Hematopoietic multipotent progenitor cell treated with erythropoietin and hydrocortisone succinate and interleukin-3 and kit ligand, for 17 days (in vitro differentiated cells): Measurements from ENCODE around the gene WSCD2.

Source experiments
- DNase-seq: peaks from one replicate; pipeline ENCODE4 v3.0.0-alpha.2; 2015; ENCODE audit warnings: low spot score

WSCD2 gene

GRCh38 chr12:108235197-108235984 lies 106.3 kb downstream of the WSCD2 start:
- DNase-seq: no peak

DNA sequence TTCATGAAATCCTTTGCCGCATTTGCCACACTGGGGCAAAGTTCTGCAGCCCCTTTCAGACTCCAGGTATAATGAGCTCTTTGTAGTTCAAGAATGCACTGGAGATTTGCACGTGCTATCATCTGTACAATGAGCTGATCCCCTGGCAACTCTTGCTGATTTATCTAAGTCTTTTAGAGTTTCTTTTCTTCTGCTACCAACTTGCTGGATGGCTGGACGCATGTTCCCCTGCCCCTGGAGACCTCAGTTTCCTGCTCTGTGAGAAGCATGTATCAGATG lies 106.8 kb downstream of the WSCD2 start:
- DNase-seq: no peak

DNA sequence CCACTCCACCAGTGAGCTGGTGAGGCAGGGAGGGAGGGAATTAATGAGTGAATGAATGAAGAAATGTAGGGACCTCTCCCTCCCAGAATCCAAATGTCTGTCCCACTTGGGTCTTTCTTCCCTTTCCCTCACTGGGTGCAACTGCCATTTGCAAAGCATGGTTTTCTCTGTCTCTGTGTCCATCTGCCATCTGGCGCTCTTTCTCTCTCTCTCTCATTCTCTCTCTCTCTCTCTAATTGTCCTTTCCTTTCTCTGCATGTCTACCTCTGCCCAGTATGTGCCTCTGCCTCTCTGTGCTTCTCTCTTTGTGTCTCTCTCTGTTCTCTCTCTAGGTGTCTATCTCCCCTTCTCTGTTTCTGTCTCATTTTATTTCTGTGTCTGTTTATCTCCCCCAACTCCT lies 107.3 kb downstream of the WSCD2 start:
- no peak for DNase-seq

- DNase-seq: no peak
Measured at GRCh38 chr12:108237272-108237671, 108.2 kb downstream of the WSCD2 start.

- no peak for DNase-seq
Measured at GRCh38 chr12:108238474-108238873, 109.4 kb downstream of the WSCD2 start.

- no peak for DNase-seq
Measured at GRCh38 chr12:108239378-108239777, 110.3 kb downstream of the WSCD2 start.

DNA sequence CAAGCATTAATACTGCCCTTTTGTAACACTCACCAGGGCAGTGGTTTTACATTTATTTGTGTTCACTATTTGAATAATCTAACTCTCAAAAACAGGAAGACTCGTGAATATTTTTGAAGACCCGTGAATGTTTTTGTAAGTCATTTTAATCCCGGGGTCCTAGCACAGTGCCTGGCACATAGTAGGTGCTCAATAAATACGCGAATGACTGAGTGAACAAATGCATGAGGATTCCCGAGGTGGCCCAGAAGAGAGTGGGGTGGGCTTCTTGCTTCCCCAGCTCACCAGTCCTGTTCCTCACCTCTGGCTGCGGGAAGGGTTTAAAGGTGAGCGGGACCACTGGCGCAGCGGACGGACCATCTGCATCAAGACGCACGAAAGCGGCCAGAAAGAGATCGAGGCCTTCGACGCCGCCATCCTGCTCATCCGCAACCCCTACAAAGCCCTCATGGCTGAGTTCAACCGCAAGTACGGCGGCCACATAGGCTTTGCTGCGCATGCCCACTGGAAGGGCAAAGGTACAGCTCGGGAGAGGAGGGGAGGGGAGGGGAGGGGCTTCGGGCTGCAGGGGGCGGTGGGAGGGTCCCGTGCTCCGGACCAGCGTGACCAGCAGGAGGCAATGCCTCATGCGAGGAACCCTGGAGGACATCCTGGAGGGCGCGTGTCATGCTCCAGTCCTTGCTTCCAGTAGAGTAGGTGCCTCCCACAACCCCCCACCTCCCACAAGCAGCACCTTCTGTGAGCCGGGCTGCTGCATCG lies 111.1 kb downstream of the WSCD2 start:
- no peak for DNase-seq

DNA sequence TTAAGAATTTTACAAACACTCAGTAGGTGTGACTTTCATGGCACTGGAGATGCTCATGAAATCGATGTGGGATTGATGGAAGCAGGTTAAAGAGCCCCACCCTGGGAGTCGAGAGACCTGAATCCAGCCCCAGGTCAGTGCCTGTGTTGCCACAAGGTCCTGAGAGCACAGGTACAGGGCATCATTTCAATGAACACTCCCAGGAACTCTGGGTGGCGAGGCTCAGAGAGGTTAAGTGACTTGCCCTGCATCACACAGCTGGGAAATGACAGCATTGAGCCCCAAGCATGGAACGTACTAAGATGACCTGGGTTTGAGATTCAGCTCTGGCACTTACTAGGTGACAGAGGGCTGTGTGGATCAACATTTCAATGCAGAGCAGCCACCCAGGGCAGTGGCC lies 111.8 kb downstream of the WSCD2 start:
- no peak for DNase-seq

GRCh38 chr12:108241986-108242703 lies 113.1 kb downstream of the WSCD2 start:
- no peak for DNase-seq

- DNase-seq: no peak
Measured at GRCh38 chr12:108247130-108247529, 118.0 kb downstream of the WSCD2 start.

DNA sequence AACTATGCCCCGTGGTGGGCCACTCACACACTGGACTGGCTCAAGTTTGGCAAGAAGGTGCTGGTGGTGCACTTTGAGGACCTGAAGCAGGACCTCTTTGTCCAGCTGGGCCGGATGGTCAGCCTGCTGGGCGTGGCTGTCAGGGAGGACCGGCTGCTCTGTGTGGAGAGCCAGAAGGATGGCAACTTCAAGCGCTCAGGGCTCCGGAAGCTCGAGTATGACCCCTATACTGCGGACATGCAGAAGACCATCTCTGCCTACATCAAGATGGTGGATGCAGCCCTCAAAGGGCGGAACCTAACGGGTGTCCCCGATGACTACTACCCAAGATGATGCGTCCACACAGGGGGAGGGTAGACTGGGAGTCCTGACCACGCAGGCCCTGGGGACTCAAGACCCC lies 118.9 kb downstream of the WSCD2 start:
- no peak for DNase-seq

DNA sequence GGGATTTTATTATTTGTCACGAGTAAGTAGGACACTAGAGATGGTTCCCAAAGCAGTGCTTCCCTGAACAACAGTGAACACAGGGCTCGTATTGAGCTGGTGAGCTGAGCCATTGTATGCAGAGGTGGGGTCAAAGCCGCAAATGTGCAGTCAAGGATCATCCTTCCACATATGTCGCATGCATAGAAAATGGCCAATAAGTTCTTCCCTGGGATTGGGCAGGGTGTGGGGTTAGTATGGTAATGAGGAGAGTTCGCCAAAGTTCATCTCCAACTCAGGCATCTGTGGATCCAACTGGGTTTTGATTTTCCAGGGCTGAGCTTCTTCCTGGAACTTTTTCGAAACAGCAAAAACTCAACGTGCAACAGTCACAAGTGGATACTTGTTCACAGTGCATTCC lies 123.4 kb downstream of the WSCD2 start:
- no peak for DNase-seq

DNA sequence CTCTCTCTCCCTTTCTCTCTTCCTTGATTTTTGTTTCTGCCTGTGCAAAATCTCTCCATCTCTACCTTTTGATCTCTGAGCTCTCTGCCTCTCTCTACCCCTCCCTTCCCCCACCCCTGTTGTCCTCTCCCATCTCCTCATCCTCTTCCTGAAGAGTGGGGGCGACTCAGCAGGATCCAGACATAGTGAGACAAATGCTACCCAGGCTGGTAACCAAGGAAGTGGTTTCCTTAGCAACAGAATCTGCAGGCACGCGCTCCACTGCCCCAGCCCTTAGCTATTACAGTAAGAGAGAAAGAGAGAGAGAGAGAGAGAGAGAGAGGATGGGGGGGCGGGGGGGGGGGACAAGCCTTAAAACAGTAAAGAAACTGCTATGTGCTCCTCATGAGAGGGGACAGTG lies 124.5 kb downstream of the WSCD2 start:
- DNase-seq: no peak

- DNase-seq: no peak
Measured at GRCh38 chr12:108254030-108254429, 124.9 kb downstream of the WSCD2 start.

- no peak for DNase-seq
Measured at GRCh38 chr12:108254517-108255251, 125.6 kb downstream of the WSCD2 start.

GRCh38 chr12:108255252-108255602 lies 126.1 kb downstream of the WSCD2 start:
- DNase-seq: no peak

GRCh38 chr12:108257004-108257403 lies 127.9 kb downstream of the WSCD2 start:
- DNase-seq: no peak

- DNase-seq: no peak
Measured at GRCh38 chr12:108257610-108258106, 128.6 kb downstream of the WSCD2 start.

- no peak for DNase-seq
Measured at GRCh38 chr12:108260039-108260438, 131.0 kb downstream of the WSCD2 start.

DNA sequence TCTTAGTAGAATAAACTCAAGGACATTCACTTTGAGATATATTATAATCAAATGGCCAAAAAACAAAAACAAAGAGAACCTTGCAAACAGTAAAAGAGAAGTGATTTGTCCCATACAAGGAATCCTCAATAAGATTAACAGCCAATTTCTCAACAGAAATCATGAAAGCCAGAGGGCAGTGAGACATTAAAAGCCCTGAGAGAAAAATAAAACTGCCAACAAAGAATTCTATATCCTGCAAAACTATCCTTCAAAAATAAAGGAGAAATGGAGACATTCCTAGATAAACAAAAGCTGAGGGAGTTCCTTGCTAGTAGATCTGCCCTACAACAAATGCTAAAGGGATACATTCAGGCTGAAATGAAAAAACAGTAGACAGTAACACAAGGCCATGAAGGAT lies 131.9 kb downstream of the WSCD2 start:
- DNase-seq: no peak

- DNase-seq: no peak
Measured at GRCh38 chr12:108265505-108265904, 136.4 kb downstream of the WSCD2 start.

DNA sequence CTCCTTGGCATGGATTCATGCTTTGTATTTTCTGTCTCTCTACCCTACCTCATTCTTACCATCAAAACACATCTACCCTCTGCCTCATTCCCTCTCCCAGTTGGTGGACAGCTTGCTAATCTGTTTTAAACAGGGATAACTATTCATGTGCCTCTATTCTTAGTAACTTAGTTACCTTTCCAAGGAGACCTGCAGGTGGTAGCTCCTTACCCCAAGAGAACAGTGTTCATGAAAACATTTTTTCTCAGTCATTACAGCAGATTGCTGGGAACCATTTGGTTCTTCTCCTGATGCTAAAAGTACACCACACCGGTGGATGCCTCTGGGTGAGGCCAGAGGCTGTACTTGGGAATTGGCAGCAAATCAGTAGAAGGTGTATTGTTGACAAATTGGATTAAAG lies 137.0 kb downstream of the WSCD2 start:
- DNase-seq: no peak
